ENCODE data around the gene AXIN2.

Gene AXIN2

GRCh38 chr17:65561452-65562205, at the start of gene AXIN2:
Gene AXIN2 (minus strand): TSS chr17:65561648. CDS start chr17:65558620, 3,028 bp downstream.
- Mint-ChIP-seq H3K9me3 (no peaks in the 10 kb centered on the region), H3K27me3 (peaks cover 47% of the 10 kb centered on the region), H3K27ac (peak within 1 kb of the TSS; percentile 15), H3K4me1 (ENCODE audit: low read depth) (peaks cover 13% of the 10 kb centered on the region), H3K4me3 (peak within 1 kb of the TSS; percentile 74), H3K36me3 (ENCODE audit: low read depth) (no peaks in the 10 kb centered on the region)
- intact Hi-C loops (cut with micrococcal nuclease) = loop anchor here (5.0 kb wide), 1 partner anchor 606 kb away; no protein-coding TSS in a partner anchor

- intact Hi-C loops (cut with micrococcal nuclease) = no loop called here
- H3K9me3 Mint-ChIP-seq = peaks cover 7% of the 10 kb centered on the region
- H3K4me3 Mint-ChIP-seq = no peak overlapping the region
- H3K27ac Mint-ChIP-seq = no peak overlapping the region
- H3K4me1 Mint-ChIP-seq (ENCODE audit: low read depth) = no peaks in the 10 kb centered on the region
- H3K36me3 Mint-ChIP-seq (ENCODE audit: low read depth) = no peaks in the 10 kb centered on the region
- no peaks in the 10 kb centered on the region for H3K27me3 Mint-ChIP-seq
Observed at GRCh38 chr17:65609749-65610148, 48.3 kb upstream of the AXIN2 start.

GRCh38 chr17:65609286-65609685, 47.8 kb upstream of the AXIN2 start:
- Mint-ChIP-seq H3K36me3 (ENCODE audit: low read depth) (no peaks in the 10 kb centered on the region), H3K9me3 (peaks cover 7% of the 10 kb centered on the region), H3K4me1 (ENCODE audit: low read depth) (no peaks in the 10 kb centered on the region), H3K27ac (no peak overlapping the region), H3K27me3 (no peaks in the 10 kb centered on the region), H3K4me3 (no peak overlapping the region)
- intact Hi-C loops (cut with micrococcal nuclease) = no loop called here

- no peak overlapping the region for H3K27ac Mint-ChIP-seq
- no peak overlapping the region for H3K4me3 Mint-ChIP-seq
- H3K27me3 Mint-ChIP-seq = no peaks in the 10 kb centered on the region
- intact Hi-C loops (cut with micrococcal nuclease) = no loop called here
- peaks cover 7% of the 10 kb centered on the region for H3K9me3 Mint-ChIP-seq
- no peaks in the 10 kb centered on the region for H3K4me1 Mint-ChIP-seq (ENCODE audit: low read depth)
- H3K36me3 Mint-ChIP-seq (ENCODE audit: low read depth) = no peaks in the 10 kb centered on the region
Observed at GRCh38 chr17:65604070-65604469, 42.6 kb upstream of the AXIN2 start.

- Mint-ChIP-seq H3K27ac (no peak overlapping the region), H3K9me3 (peaks cover 7% of the 10 kb centered on the region), H3K4me3 (no peak overlapping the region), H3K27me3 (no peaks in the 10 kb centered on the region), H3K36me3 (ENCODE audit: low read depth) (no peaks in the 10 kb centered on the region), H3K4me1 (ENCODE audit: low read depth) (no peaks in the 10 kb centered on the region)
- intact Hi-C loops (cut with micrococcal nuclease) = no loop called here
Observed at GRCh38 chr17:65601881-65602280, 40.4 kb upstream of the AXIN2 start.

GRCh38 chr17:65601145-65601544, 39.7 kb upstream of the AXIN2 start:
- intact Hi-C loops (cut with micrococcal nuclease) = no loop called here
- H3K27me3 Mint-ChIP-seq = no peaks in the 10 kb centered on the region

GRCh38 chr17:65600518-65600917, 39.1 kb upstream of the AXIN2 start:
- Mint-ChIP-seq H3K27me3 (no peaks in the 10 kb centered on the region), H3K4me3 (no peak overlapping the region), H3K4me1 (ENCODE audit: low read depth) (no peaks in the 10 kb centered on the region), H3K36me3 (ENCODE audit: low read depth) (no peaks in the 10 kb centered on the region), H3K27ac (no peak overlapping the region), H3K9me3 (no peaks in the 10 kb centered on the region)
- intact Hi-C loops (cut with micrococcal nuclease) = no loop called here

More at GRCh38 chr17:65601145-65601544, 39.7 kb upstream of the AXIN2 start:
- no peak overlapping the region for H3K27ac Mint-ChIP-seq
- no peaks in the 10 kb centered on the region for H3K4me1 Mint-ChIP-seq (ENCODE audit: low read depth)
- peaks cover under 1% of the 10 kb centered on the region for H3K9me3 Mint-ChIP-seq
- H3K36me3 Mint-ChIP-seq (ENCODE audit: low read depth) = no peaks in the 10 kb centered on the region
- no peak overlapping the region for H3K4me3 Mint-ChIP-seq

GRCh38 chr17:65599650-65600049, 38.2 kb upstream of the AXIN2 start:
- Mint-ChIP-seq H3K36me3 (ENCODE audit: low read depth) (no peaks in the 10 kb centered on the region), H3K9me3 (no peaks in the 10 kb centered on the region), H3K27me3 (peaks cover 6% of the 10 kb centered on the region), H3K4me3 (no peak overlapping the region), H3K4me1 (ENCODE audit: low read depth) (no peaks in the 10 kb centered on the region), H3K27ac (no peak overlapping the region)
- intact Hi-C loops (cut with micrococcal nuclease) = no loop called here

GRCh38 chr17:65598746-65599145, 37.3 kb upstream of the AXIN2 start:
- Mint-ChIP-seq H3K27me3 (peaks cover 14% of the 10 kb centered on the region), H3K4me1 (ENCODE audit: low read depth) (peaks cover 5% of the 10 kb centered on the region), H3K9me3 (no peaks in the 10 kb centered on the region), H3K36me3 (ENCODE audit: low read depth) (no peaks in the 10 kb centered on the region), H3K27ac (no peak overlapping the region), H3K4me3 (no peak overlapping the region)
- intact Hi-C loops (cut with micrococcal nuclease) = no loop called here

- intact Hi-C loops (cut with micrococcal nuclease) = no loop called here
- Mint-ChIP-seq H3K27ac (no peak overlapping the region), H3K4me3 (no peak overlapping the region), H3K27me3 (peaks cover 27% of the 10 kb centered on the region), H3K4me1 (ENCODE audit: low read depth) (peaks cover 7% of the 10 kb centered on the region), H3K36me3 (ENCODE audit: low read depth) (no peaks in the 10 kb centered on the region), H3K9me3 (no peaks in the 10 kb centered on the region)
Observed at GRCh38 chr17:65595071-65595656, 33.7 kb upstream of the AXIN2 start.

GRCh38 chr17:65593855-65594845, 32.7 kb upstream of the AXIN2 start:
- intact Hi-C loops (cut with micrococcal nuclease) = no loop called here
- no peaks in the 10 kb centered on the region for H3K9me3 Mint-ChIP-seq
- no peak overlapping the region for H3K4me3 Mint-ChIP-seq
- H3K27me3 Mint-ChIP-seq = peaks cover 27% of the 10 kb centered on the region
- H3K36me3 Mint-ChIP-seq (ENCODE audit: low read depth) = no peaks in the 10 kb centered on the region
- no peak overlapping the region for H3K27ac Mint-ChIP-seq
- peaks cover 7% of the 10 kb centered on the region for H3K4me1 Mint-ChIP-seq (ENCODE audit: low read depth)

GRCh38 chr17:65593092-65593854, 31.8 kb upstream of the AXIN2 start:
- H3K36me3 Mint-ChIP-seq (ENCODE audit: low read depth) = no peaks in the 10 kb centered on the region
- peaks cover 27% of the 10 kb centered on the region for H3K27me3 Mint-ChIP-seq
- H3K4me3 Mint-ChIP-seq = no peak overlapping the region
- intact Hi-C loops (cut with micrococcal nuclease) = no loop called here
- H3K4me1 Mint-ChIP-seq (ENCODE audit: low read depth) = peaks cover 7% of the 10 kb centered on the region
- no peaks in the 10 kb centered on the region for H3K9me3 Mint-ChIP-seq
- H3K27ac Mint-ChIP-seq = no peak overlapping the region

- intact Hi-C loops (cut with micrococcal nuclease) = no loop called here
- H3K4me3 Mint-ChIP-seq = no peak overlapping the region
- no peaks in the 10 kb centered on the region for H3K36me3 Mint-ChIP-seq (ENCODE audit: low read depth)
- H3K4me1 Mint-ChIP-seq (ENCODE audit: low read depth) = peaks cover 7% of the 10 kb centered on the region
- no peak overlapping the region for H3K27ac Mint-ChIP-seq
- no peaks in the 10 kb centered on the region for H3K9me3 Mint-ChIP-seq
- H3K27me3 Mint-ChIP-seq = peaks cover 27% of the 10 kb centered on the region
Observed at GRCh38 chr17:65592125-65592965, 30.9 kb upstream of the AXIN2 start.

Measured in dendritic cell treated with granulocyte-macrophage colony-stimulating factor and Interleukin-4, amounts not matched to agents 40 ng/mL and 50 ng/mL, for 4 days (primary cell).